ENCODE data around the gene FBN1.

- TF ChIP-seq POLR2A (IDR thresholded peaks at IDR 0.05) (no peak), POLR2AphosphoS5 (IDR thresholded peaks at IDR 0.05) (no peak)
- TF ChIP-seq, protein P1, sequence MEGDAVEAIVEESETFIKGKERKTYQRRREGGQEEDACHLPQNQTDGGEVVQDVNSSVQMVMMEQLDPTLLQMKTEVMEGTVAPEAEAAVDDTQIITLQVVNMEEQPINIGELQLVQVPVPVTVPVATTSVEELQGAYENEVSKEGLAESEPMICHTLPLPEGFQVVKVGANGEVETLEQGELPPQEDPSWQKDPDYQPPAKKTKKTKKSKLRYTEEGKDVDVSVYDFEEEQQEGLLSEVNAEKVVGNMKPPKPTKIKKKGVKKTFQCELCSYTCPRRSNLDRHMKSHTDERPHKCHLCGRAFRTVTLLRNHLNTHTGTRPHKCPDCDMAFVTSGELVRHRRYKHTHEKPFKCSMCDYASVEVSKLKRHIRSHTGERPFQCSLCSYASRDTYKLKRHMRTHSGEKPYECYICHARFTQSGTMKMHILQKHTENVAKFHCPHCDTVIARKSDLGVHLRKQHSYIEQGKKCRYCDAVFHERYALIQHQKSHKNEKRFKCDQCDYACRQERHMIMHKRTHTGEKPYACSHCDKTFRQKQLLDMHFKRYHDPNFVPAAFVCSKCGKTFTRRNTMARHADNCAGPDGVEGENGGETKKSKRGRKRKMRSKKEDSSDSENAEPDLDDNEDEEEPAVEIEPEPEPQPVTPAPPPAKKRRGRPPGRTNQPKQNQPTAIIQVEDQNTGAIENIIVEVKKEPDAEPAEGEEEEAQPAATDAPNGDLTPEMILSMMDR (IDR thresholded peaks at IDR 0.05) = no peak
Measured at GRCh38 chr15:48632651-48633050, 12.9 kb downstream of the FBN1 start.
